Effector memory CD4-positive, alpha-beta T cell (primary cell): ENCODE results near the gene LONP1.

Source experiments
- DNase-seq, 3 donors: peaks; one replicate each; pipeline ENCODE4 v3.0.0-alpha.2; 2020
- H3K27ac ChIP-seq: 2 replicates; pipeline ENCODE4 v1.7.0; 2013; ENCODE audit warnings: mild to moderate bottlenecking, low read length, moderate library complexity; ENCODE audit not compliant: insufficient read depth, poor library complexity, severe bottlenecking
- H3K27me3 ChIP-seq: replicated peaks from 2 replicates; pipeline ENCODE4 v1.7.0; 2013; ENCODE audit warnings: mild to moderate bottlenecking, low read length; ENCODE audit not compliant: insufficient read depth, control insufficient read depth, poor library complexity, severe bottlenecking
- H3K36me3 ChIP-seq: 2 replicates; pipeline ENCODE4 v1.7.0; 2013; ENCODE audit warnings: mild to moderate bottlenecking, low read length, moderate library complexity; ENCODE audit not compliant: control insufficient read depth, insufficient read depth
- H3K4me1 ChIP-seq: 2 replicates; pipeline ENCODE4 v1.7.0; 2013; ENCODE audit warnings: low read length, mild to moderate bottlenecking; ENCODE audit not compliant: control insufficient read depth, insufficient read depth, poor library complexity, severe bottlenecking
- H3K4me3 ChIP-seq: 2 replicates; pipeline ENCODE4 v1.7.0; 2013; ENCODE audit warnings: low read length, low read depth, mild to moderate bottlenecking; ENCODE audit not compliant: insufficient read depth, poor library complexity, severe bottlenecking
- H3K9me3 ChIP-seq: 2 replicates; pipeline ENCODE4 v1.7.0; 2013; ENCODE audit warnings: mild to moderate bottlenecking, low read length, moderate library complexity; ENCODE audit not compliant: control insufficient read depth

The LONP1 gene

DNA sequence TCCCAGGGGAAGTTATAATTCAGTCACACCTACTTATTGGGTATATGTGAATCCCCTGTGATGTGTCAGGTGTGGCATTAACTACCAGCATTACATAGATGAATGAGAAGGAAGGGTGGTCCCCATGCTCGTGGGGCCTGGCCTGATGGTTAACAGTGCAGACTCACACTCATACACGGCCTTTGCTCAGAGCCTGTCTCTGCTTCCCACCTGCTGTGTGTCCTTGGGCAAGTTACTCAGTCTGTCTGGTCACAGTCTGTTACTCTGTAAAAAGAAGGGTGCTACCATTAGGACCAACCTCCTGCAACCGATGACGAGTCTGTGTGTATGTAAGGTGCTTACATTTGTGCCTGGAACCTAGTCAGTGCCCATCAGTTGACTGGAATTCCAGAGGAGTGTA, 73.2 kb downstream of the LONP1 start:
- no peak for DNase-seq
- Histone ChIP-seq H3K4me1 (no peaks in the 10 kb centered on the region), H3K27me3 (no peaks in the 10 kb centered on the region), H3K9me3 (no peaks in the 10 kb centered on the region), H3K36me3 (peaks cover 91% of the 10 kb centered on the region), H3K4me3 (no peak overlapping the region), H3K27ac (no peak overlapping the region)

- Histone ChIP-seq H3K9me3 (no peaks in the 10 kb centered on the region), H3K36me3 (peaks cover 86% of the 10 kb centered on the region), H3K27me3 (no peaks in the 10 kb centered on the region), H3K4me1 (no peaks in the 10 kb centered on the region), H3K4me3 (no peak overlapping the region), H3K27ac (no peak overlapping the region)
- no peak for DNase-seq
These were observed 74.5 kb downstream of the LONP1 start for GRCh38 chr19:5645409-5645808.

DNA sequence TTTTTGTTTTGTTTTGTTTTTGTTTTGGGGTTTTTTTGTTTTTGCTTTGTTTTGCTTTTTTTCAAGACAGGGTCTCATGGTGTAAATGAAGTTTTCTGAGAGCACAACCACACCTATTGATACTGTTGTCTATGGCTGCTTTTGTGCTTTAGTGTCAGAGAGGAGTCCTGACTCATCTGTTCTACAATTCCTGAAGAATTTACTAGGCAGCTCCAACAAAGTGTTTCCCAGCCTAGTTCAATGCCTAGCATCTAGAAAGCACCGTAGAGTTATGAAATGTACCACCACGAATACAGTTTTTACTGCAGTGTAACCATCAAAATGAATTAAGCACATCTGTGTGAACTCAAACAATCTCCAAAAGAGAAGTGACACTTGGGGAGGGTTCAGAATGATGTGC, 75.9 kb downstream of the LONP1 start:
- no peak overlapping the region for H3K27ac ChIP-seq
- no peaks in the 10 kb centered on the region for H3K4me1 ChIP-seq
- no peak overlapping the region for H3K4me3 ChIP-seq
- H3K36me3 ChIP-seq = peaks cover 77% of the 10 kb centered on the region
- no peaks in the 10 kb centered on the region for H3K27me3 ChIP-seq
- H3K9me3 ChIP-seq = no peaks in the 10 kb centered on the region
- no peak for DNase-seq

DNA sequence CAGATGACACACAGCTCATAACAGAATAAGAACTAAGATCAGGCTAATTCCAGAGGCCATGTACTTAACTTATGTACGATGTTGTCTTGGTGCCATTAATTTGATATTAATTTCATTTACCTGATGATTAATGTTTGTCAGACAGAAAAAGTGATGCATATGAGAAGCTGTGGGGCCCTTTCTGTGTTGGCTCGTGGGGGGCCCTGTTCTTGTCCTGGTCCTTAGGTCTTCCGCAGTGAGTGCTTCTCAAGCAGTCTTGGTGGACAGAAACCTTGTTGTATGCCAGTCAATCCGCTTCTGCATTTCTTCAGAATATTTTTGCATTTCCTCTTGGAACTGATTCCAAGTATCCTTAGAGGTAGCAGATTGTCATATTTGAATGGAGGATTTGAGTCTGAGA, 76.9 kb downstream of the LONP1 start:
- Histone ChIP-seq H3K27ac (no peak overlapping the region), H3K4me1 (no peaks in the 10 kb centered on the region), H3K36me3 (peaks cover 71% of the 10 kb centered on the region), H3K4me3 (no peak overlapping the region), H3K9me3 (no peaks in the 10 kb centered on the region), H3K27me3 (no peaks in the 10 kb centered on the region)
- DNase-seq = no peak

DNA sequence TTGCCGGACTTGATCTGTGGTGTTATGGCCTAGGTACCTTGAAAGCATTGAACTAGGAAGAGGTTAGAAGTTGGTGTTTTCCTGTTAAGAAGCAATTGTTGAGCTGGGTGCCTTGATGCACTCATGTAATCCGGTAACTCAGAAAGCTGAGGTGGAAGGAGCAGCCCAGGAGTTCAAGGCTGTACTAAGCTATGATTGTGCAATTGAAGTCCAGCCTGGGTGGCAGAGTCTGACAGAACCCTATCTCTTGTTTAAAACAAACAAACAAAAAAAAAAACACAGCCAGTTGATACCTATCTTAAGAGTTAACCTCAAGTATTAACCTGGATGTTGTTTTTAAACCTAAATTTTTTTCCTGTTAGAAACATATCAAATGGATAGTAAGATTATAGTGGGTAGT, 77.7 kb downstream of the LONP1 start:
- Histone ChIP-seq H3K4me3 (no peak overlapping the region), H3K27me3 (no peaks in the 10 kb centered on the region), H3K27ac (no peak overlapping the region), H3K4me1 (no peaks in the 10 kb centered on the region), H3K36me3 (peaks cover 62% of the 10 kb centered on the region), H3K9me3 (no peaks in the 10 kb centered on the region)
- no peak for DNase-seq
